Loucy (cell line): ENCODE results near the gene XRCC4.

Experiments used
- H2AFZ ChIP-seq: fragments of 200-600 bp; sonication (generic); 2 replicates; pipeline ENCODE4 v1.6.0; 2016; ENCODE audit warnings: antibody characterized with exemption, mild to moderate bottlenecking, low read length, moderate library complexity
- H3F3A ChIP-seq: fragments of 200-600 bp; 2 replicates; pipeline ENCODE4 v1.6.0; 2016; ENCODE audit warnings: antibody characterized with exemption, low read depth, mild to moderate bottlenecking
- H3K27me3 ChIP-seq: fragments of 200-600 bp; sonication (generic); 2 replicates; pipeline ENCODE4 v1.6.1; 2014; ENCODE audit warnings: low read length, mild to moderate bottlenecking; ENCODE audit not compliant: insufficient read depth, poor library complexity, severe bottlenecking
- H3K36me3 ChIP-seq: fragments of 200-600 bp; sonication (generic); 2 replicates; pipeline ENCODE4 v1.6.1; 2016; ENCODE audit warnings: low read length; ENCODE audit not compliant: insufficient read depth
- H3K4me1 ChIP-seq: fragments of 200-600 bp; sonication (generic); 2 replicates; pipeline ENCODE4 v1.5.1; 2014; ENCODE audit warnings: low read length, mild to moderate bottlenecking; ENCODE audit not compliant: insufficient read depth, poor library complexity, severe bottlenecking
- H3K4me2 ChIP-seq: fragments of 200-600 bp; sonication (generic); 2 replicates; pipeline ENCODE4 v1.6.0; 2014; ENCODE audit warnings: antibody characterized with exemption, low read length, low read depth, mild to moderate bottlenecking; ENCODE audit not compliant: poor library complexity, severe bottlenecking
- H3K4me3 ChIP-seq: fragments of 200-600 bp; sonication (generic); 2 replicates; pipeline ENCODE4 v1.5.1; 2014; ENCODE audit warnings: low read length, mild to moderate bottlenecking, mixed read lengths; ENCODE audit not compliant: poor library complexity, severe bottlenecking
- H3K79me2 ChIP-seq: fragments of 200-600 bp; sonication (generic); 2 replicates; pipeline ENCODE4 v1.6.1; 2014; ENCODE audit warnings: low read length; ENCODE audit not compliant: insufficient read depth
- H3K9ac ChIP-seq: fragments of 200-600 bp; sonication (generic); 2 replicates; pipeline ENCODE4 v1.6.0; 2014; ENCODE audit warnings: mild to moderate bottlenecking, low read depth, low read length, moderate library complexity; ENCODE audit not compliant: poor library complexity, severe bottlenecking
- H3K9me2 ChIP-seq: fragments of 200-600 bp; sonication (generic); replicated peaks from 2 replicates; pipeline ENCODE4 v1.6.1; 2016; ENCODE audit warnings: low read depth, low read length, mixed read lengths
- H3K9me3 ChIP-seq: fragments of 200-600 bp; sonication (generic); 2 replicates; pipeline ENCODE4 v1.6.1; 2014; ENCODE audit warnings: mild to moderate bottlenecking, antibody characterized with exemption, low read length, low read depth; ENCODE audit not compliant: insufficient read depth
- H4K20me1 ChIP-seq: fragments of 200-600 bp; sonication (generic); 2 replicates; pipeline ENCODE4 v1.6.0; 2014; ENCODE audit warnings: antibody characterized with exemption, low read length, mild to moderate bottlenecking; ENCODE audit not compliant: insufficient read depth, poor library complexity, severe bottlenecking
- CTCF ChIP-seq: fragments of 200-600 bp; sonication (generic); conservative IDR thresholded peaks from 2 replicates; pipeline ENCODE4 v1.5.1; 2014; ENCODE audit warnings: mild to moderate bottlenecking, antibody characterized with exemption, low read length
- EZH2phosphoT487 ChIP-seq: fragments of 200-600 bp; IDR thresholded peaks from 2 replicates; pipeline ENCODE4 v1.6.1; 2018; ENCODE audit warnings: antibody characterized with exemption, mild to moderate bottlenecking, moderate library complexity, borderline replicate concordance

The XRCC4 gene

GRCh38 chr5:83049370-83049885 lies 27.9 kb upstream of the XRCC4 start:
- Histone ChIP-seq H3K4me1 (peaks cover 8% of the 10 kb centered on the region), H3K4me3 (no peak overlapping the region), H3K9ac (no peak overlapping the region), H4K20me1 (no peaks in the 10 kb centered on the region), H3K27me3 (no peaks in the 10 kb centered on the region), H3F3A (no peaks in the 10 kb centered on the region), H3K36me3 (peaks cover 16% of the 10 kb centered on the region; the same call in 1 of the 2 replicates), H3K9me2 (no peaks in the 10 kb centered on the region), H3K9me3 (no peaks in the 10 kb centered on the region), H3K79me2 (no peaks in the 10 kb centered on the region), H2AFZ (no peak overlapping the region), H3K4me2 (no peak overlapping the region)
- TF ChIP-seq CTCF = no peak
- TF ChIP-seq EZH2phosphoT487 = no peak

GRCh38 chr5:83050723-83051340 lies 26.5 kb upstream of the XRCC4 start:
- Histone ChIP-seq H3K4me2 (no peak overlapping the region), H3K27me3 (no peaks in the 10 kb centered on the region), H3K4me3 (no peak overlapping the region), H3K36me3 (peaks cover 23% of the 10 kb centered on the region; the same call in 1 of the 2 replicates), H3K4me1 (no peaks in the 10 kb centered on the region), H2AFZ (no peak overlapping the region), H3F3A (no peaks in the 10 kb centered on the region), H3K79me2 (no peaks in the 10 kb centered on the region), H4K20me1 (no peaks in the 10 kb centered on the region), H3K9ac (no peak overlapping the region), H3K9me2 (no peaks in the 10 kb centered on the region), H3K9me3 (no peaks in the 10 kb centered on the region)
- TF ChIP-seq EZH2phosphoT487 = no peak
- no peak for TF ChIP-seq CTCF

- TF ChIP-seq CTCF (no peak), EZH2phosphoT487 (no peak)
- Histone ChIP-seq H4K20me1 (peaks cover 10% of the 10 kb centered on the region), H3K4me1 (peaks cover 23% of the 10 kb centered on the region), H3K79me2 (peaks cover 20% of the 10 kb centered on the region), H3K9me2 (no peaks in the 10 kb centered on the region), H2AFZ (no peak overlapping the region), H3K9me3 (no peaks in the 10 kb centered on the region), H3K4me3 (no peak overlapping the region), H3K9ac (no peak overlapping the region), H3K27me3 (no peaks in the 10 kb centered on the region), H3K36me3 (peaks cover 37% of the 10 kb centered on the region), H3F3A (no peaks in the 10 kb centered on the region), H3K4me2 (no peak overlapping the region)
These were observed 22.2 kb upstream of the XRCC4 start for GRCh38 chr5:83055166-83055565.
